Neural cell (in vitro differentiated cells): ENCODE results near the gene AK4. TPM values are rescaled to one million over a fixed set of nuclear protein-coding genes. Genes with fewer than 3 reads are reported as not detected.

Experiments used
- H2AFZ ChIP-seq: fragments of 200-600, 300-800 bp; sonication (generic), shearing (Covaris generic); 2 replicates; pipeline ENCODE4 v1.6.0; 2014; ENCODE audit warnings: low read depth, mild to moderate bottlenecking, antibody characterized with exemption, low read length, moderate library complexity
- H3F3A ChIP-seq: fragments of 200-600 bp; shearing (Covaris generic); 2 replicates; pipeline ENCODE4 v1.6.1; 2016; ENCODE audit warnings: mild to moderate bottlenecking, moderate library complexity, mixed read lengths, antibody characterized with exemption, low read length; ENCODE audit not compliant: insufficient read depth, poor library complexity, severe bottlenecking
- H3K27ac ChIP-seq: fragments of 200-600, 300-800 bp; sonication (generic), shearing (Covaris generic); 2 replicates; pipeline ENCODE4 v1.5.1; 2014; ENCODE audit warnings: mild to moderate bottlenecking, low read length, moderate library complexity
- H3K27me3 ChIP-seq: fragments of 300-800, 200-600 bp; sonication (generic), shearing (Covaris generic); 2 replicates; pipeline ENCODE4 v1.6.0; 2014; ENCODE audit warnings: mild to moderate bottlenecking, low read depth, low read length, moderate library complexity; ENCODE audit not compliant: insufficient read depth
- H3K36me3 ChIP-seq: fragments of 300-800, 200-600 bp; sonication (generic), shearing (Covaris generic); 2 replicates; pipeline ENCODE4 v1.5.1; 2014; ENCODE audit warnings: mild to moderate bottlenecking, antibody characterized with exemption, low read length, moderate library complexity; ENCODE audit not compliant: insufficient read depth
- H3K4me2 ChIP-seq: fragments of 300-800, 200-600 bp; sonication (generic), shearing (Covaris generic); 2 replicates; pipeline ENCODE4 v1.6.0; 2014; ENCODE audit warnings: mild to moderate bottlenecking, low read length
- H3K4me3 ChIP-seq: fragments of 300-800, 200-600 bp; sonication (generic), shearing (Covaris generic); 2 replicates; pipeline ENCODE4 v1.5.1; 2014; ENCODE audit warnings: mild to moderate bottlenecking, low read length, moderate library complexity
- H3K79me2 ChIP-seq: fragments of 200-600 bp; shearing (Covaris generic); replicated peaks from 2 replicates; pipeline ENCODE4 v1.6.0; 2014; ENCODE audit warnings: mild to moderate bottlenecking, low read length, moderate library complexity; ENCODE audit not compliant: insufficient read depth
- H3K9ac ChIP-seq: fragments of 300-800, 200-600 bp; sonication (generic), shearing (Covaris generic); 2 replicates; pipeline ENCODE4 v1.6.1; 2016; ENCODE audit warnings: mild to moderate bottlenecking, low read length, mixed read lengths
- H3K9me2 ChIP-seq: fragments of 200-600 bp; shearing (Covaris generic); 2 replicates; pipeline ENCODE4 v1.6.1; 2016; ENCODE audit warnings: mild to moderate bottlenecking, low read length, mixed read lengths; ENCODE audit not compliant: insufficient read depth
- H3K9me3 ChIP-seq: fragments of 200-600, 300-800 bp; sonication (generic), shearing (Covaris generic); 2 replicates; pipeline ENCODE4 v1.6.1; 2016; ENCODE audit warnings: mild to moderate bottlenecking, mixed run types, low read length, moderate library complexity, mixed read lengths
- H4K20me1 ChIP-seq: fragments of 200-600 bp; shearing (Covaris generic); 2 replicates; pipeline ENCODE4 v1.6.1; 2016; ENCODE audit warnings: mild to moderate bottlenecking, mixed run types; ENCODE audit not compliant: insufficient read depth
- EP300 ChIP-seq: fragments of 450-650 bp; conservative IDR thresholded peaks from 2 replicates; pipeline ENCODE4 v1.6.1; 2014; ENCODE audit warnings: antibody characterized with exemption, mild to moderate bottlenecking, moderate library complexity; ENCODE audit not compliant: poor library complexity, severe bottlenecking
- EZH2 ChIP-seq: fragments of 200-600, 300-800 bp; shearing (Covaris generic), sonication (generic); IDR thresholded peaks from 2 replicates; pipeline ENCODE4 v1.6.1; 2014; ENCODE audit warnings: antibody characterized with exemption, low read length, borderline replicate concordance, mild to moderate bottlenecking; ENCODE audit not compliant: insufficient read depth, poor library complexity, severe bottlenecking
- MXI1 ChIP-seq: fragments of 450-650 bp; conservative IDR thresholded peaks from 2 replicates; pipeline ENCODE4 v1.6.1; 2014; ENCODE audit warnings: antibody characterized with exemption, mild to moderate bottlenecking; ENCODE audit not compliant: poor library complexity, severe bottlenecking
- POLR2AphosphoS5 ChIP-seq: IDR thresholded peaks from 2 replicates; pipeline ENCODE4 v1.6.1; 2012
- RAD21 ChIP-seq: fragments of 450-650 bp; conservative IDR thresholded peaks from 2 replicates; pipeline ENCODE4 v1.6.1; 2014; ENCODE audit warnings: antibody characterized with exemption, mild to moderate bottlenecking, moderate library complexity
- SMC3 ChIP-seq: fragments of 450-650 bp; conservative IDR thresholded peaks from 2 replicates; pipeline ENCODE4 v1.6.1; 2014; ENCODE audit warnings: antibody characterized with exemption, mild to moderate bottlenecking, moderate library complexity; ENCODE audit not compliant: poor library complexity
- TAF1 ChIP-seq: IDR thresholded peaks from 2 replicates; pipeline ENCODE4 v1.6.1; 2012; ENCODE audit warnings: low read depth
- polyA plus RNA-seq: library from polyadenylated mRNA; depleted of rRNA; stranded (reverse); fragments of >200 nt; gene quantifications from 2 replicates; pipeline ENCODE4 v1.2.3, GENCODE V29; 2014
- TF ChIP-seq, protein P1 (sequence below): IDR thresholded peaks from 2 replicates; pipeline ENCODE4 v1.6.1; 2012; ENCODE audit warnings: borderline replicate concordance
- TF ChIP-seq, protein P2 (sequence below): fragments of 450-650 bp; IDR thresholded peaks from 2 replicates; pipeline ENCODE4 v1.5.1; 2014; ENCODE audit warnings: antibody characterized with exemption, mild to moderate bottlenecking, moderate library complexity; ENCODE audit not compliant: poor library complexity, severe bottlenecking

The AK4 gene
- polyA plus RNA-seq, 1 donor from 2014 or later = 1.9 TPM

DNA sequence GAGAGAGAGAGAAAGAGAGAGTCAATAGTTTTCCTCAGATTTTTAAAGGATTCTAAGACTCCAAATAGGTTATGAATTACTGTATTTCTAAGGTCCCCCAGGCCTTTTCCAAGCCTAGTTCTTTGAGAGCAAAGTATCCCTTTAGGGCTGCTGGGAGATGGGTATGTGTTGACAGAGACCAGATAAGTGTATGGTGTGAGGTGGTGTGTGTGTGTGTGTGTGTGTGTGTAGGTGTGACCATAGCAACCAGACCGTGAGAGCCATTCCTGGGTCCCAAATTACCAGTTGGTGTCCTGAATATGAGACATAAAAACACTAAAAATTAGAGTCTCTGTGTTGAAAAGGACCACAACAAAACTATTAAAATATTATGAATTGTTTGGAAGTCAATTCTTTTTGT lies 119.7 kb downstream of the AK4 start:
- H2AFZ ChIP-seq = no peak overlapping the region
- no peak overlapping the region for H3K4me3 ChIP-seq
- TF ChIP-seq SMC3 (no peak), MXI1 (no peak), EP300 (no peak), EZH2 (no peak), POLR2AphosphoS5 (no peak), RAD21 (no peak), TAF1 (no peak)
- TF ChIP-seq, protein P1, sequence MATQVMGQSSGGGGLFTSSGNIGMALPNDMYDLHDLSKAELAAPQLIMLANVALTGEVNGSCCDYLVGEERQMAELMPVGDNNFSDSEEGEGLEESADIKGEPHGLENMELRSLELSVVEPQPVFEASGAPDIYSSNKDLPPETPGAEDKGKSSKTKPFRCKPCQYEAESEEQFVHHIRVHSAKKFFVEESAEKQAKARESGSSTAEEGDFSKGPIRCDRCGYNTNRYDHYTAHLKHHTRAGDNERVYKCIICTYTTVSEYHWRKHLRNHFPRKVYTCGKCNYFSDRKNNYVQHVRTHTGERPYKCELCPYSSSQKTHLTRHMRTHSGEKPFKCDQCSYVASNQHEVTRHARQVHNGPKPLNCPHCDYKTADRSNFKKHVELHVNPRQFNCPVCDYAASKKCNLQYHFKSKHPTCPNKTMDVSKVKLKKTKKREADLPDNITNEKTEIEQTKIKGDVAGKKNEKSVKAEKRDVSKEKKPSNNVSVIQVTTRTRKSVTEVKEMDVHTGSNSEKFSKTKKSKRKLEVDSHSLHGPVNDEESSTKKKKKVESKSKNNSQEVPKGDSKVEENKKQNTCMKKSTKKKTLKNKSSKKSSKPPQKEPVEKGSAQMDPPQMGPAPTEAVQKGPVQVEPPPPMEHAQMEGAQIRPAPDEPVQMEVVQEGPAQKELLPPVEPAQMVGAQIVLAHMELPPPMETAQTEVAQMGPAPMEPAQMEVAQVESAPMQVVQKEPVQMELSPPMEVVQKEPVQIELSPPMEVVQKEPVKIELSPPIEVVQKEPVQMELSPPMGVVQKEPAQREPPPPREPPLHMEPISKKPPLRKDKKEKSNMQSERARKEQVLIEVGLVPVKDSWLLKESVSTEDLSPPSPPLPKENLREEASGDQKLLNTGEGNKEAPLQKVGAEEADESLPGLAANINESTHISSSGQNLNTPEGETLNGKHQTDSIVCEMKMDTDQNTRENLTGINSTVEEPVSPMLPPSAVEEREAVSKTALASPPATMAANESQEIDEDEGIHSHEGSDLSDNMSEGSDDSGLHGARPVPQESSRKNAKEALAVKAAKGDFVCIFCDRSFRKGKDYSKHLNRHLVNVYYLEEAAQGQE = no peak
- TF ChIP-seq, protein P2, sequence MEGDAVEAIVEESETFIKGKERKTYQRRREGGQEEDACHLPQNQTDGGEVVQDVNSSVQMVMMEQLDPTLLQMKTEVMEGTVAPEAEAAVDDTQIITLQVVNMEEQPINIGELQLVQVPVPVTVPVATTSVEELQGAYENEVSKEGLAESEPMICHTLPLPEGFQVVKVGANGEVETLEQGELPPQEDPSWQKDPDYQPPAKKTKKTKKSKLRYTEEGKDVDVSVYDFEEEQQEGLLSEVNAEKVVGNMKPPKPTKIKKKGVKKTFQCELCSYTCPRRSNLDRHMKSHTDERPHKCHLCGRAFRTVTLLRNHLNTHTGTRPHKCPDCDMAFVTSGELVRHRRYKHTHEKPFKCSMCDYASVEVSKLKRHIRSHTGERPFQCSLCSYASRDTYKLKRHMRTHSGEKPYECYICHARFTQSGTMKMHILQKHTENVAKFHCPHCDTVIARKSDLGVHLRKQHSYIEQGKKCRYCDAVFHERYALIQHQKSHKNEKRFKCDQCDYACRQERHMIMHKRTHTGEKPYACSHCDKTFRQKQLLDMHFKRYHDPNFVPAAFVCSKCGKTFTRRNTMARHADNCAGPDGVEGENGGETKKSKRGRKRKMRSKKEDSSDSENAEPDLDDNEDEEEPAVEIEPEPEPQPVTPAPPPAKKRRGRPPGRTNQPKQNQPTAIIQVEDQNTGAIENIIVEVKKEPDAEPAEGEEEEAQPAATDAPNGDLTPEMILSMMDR = no peak
- H3K4me2 ChIP-seq = no peak overlapping the region
- no peaks in the 10 kb centered on the region for H3K79me2 ChIP-seq
- H3K9me3 ChIP-seq = no peaks in the 10 kb centered on the region
- no peaks in the 10 kb centered on the region for H3K9me2 ChIP-seq
- no peaks in the 10 kb centered on the region for H4K20me1 ChIP-seq
- no peaks in the 10 kb centered on the region for H3K36me3 ChIP-seq
- no peaks in the 10 kb centered on the region for H3F3A ChIP-seq
- no peak overlapping the region for H3K9ac ChIP-seq
- H3K27ac ChIP-seq = no peak overlapping the region
- no peaks in the 10 kb centered on the region for H3K27me3 ChIP-seq

DNA sequence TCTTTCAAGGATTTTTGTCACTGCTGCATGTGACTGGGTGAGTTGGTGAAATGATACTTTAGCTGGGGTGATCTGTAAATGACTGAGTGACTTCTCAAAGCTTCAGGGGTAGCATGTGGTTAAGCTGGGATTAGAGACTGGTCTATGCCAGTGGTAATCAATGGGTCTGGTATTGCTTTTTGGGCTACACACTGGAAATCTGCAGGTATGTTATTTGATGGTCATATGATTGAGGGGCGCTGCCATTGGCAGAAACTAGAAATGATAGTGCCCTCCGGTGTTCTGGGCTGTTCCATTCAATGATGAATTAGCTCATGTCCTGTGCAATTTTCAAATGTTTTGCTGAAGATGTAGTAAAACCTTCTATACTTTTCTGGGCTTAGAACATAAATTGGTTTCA lies 121.6 kb downstream of the AK4 start:
- Histone ChIP-seq H3K27ac (no peak overlapping the region), H3F3A (no peaks in the 10 kb centered on the region), H3K79me2 (no peaks in the 10 kb centered on the region), H3K9me3 (no peaks in the 10 kb centered on the region), H3K9me2 (no peaks in the 10 kb centered on the region), H3K4me2 (no peak overlapping the region), H3K27me3 (no peaks in the 10 kb centered on the region), H3K36me3 (no peaks in the 10 kb centered on the region), H3K9ac (no peak overlapping the region), H3K4me3 (no peak overlapping the region), H2AFZ (no peak overlapping the region), H4K20me1 (no peaks in the 10 kb centered on the region)
- TF ChIP-seq TAF1 (no peak), POLR2AphosphoS5 (no peak), EZH2 (no peak)
- TF ChIP-seq, protein P2 = no peak
